Measurements from ENCODE around the gene GAPDH.

DNA sequence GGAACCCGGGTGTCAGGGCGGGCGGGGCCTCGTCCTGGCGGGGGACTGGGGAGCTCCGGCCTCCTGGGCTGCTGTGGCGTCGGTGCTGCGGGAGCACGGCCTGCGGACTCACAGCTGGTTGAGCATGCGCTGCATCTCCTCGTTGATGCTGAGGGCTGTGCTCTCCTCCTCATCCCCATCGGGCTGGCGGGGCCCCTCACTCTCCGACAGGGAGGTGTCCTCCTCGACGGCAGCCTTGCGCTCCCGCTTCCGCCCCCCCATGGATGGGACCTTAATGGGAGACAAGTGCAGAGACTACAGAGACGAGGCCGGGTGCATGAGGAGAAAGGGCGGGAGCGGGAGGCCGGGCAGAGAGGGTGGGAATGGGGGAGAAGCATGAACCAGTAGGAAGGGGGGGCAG lies 14.2 kb downstream of the GAPDH start:
- TF ChIP-seq, protein P1, sequence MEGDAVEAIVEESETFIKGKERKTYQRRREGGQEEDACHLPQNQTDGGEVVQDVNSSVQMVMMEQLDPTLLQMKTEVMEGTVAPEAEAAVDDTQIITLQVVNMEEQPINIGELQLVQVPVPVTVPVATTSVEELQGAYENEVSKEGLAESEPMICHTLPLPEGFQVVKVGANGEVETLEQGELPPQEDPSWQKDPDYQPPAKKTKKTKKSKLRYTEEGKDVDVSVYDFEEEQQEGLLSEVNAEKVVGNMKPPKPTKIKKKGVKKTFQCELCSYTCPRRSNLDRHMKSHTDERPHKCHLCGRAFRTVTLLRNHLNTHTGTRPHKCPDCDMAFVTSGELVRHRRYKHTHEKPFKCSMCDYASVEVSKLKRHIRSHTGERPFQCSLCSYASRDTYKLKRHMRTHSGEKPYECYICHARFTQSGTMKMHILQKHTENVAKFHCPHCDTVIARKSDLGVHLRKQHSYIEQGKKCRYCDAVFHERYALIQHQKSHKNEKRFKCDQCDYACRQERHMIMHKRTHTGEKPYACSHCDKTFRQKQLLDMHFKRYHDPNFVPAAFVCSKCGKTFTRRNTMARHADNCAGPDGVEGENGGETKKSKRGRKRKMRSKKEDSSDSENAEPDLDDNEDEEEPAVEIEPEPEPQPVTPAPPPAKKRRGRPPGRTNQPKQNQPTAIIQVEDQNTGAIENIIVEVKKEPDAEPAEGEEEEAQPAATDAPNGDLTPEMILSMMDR (IDR thresholded peaks at IDR 0.05; ENCODE audit: low read depth, low read length) = no peak
- TF ChIP-seq POLR2A (IDR thresholded peaks at IDR 0.05; ENCODE audit: extremely low read depth, insufficient read length) = no peak

Measured in NB4 (cell line).